Measurements from ENCODE around the gene MRAP.
A peak's percentile ranks its signal among the peaks of the same experiment; 100 is the strongest.

MRAP gene

DNA sequence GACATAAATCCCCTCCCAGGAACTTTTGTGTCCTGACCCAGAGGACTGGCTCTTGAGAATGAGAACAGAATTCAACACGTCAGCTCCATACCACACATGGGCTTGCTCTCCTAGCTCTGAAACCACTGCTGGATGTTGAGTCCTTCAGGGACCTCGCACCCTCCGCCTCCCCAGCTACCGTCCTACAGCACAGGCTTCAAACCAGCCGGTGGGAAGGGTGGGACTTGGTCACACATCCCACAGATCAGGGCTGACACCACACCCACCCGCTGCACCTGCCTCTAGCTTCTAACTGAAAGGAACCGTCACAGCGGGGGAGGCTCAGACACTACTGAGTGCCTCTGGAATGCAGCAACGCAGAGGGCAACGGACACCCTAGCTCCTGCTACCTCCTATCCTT lies 24.0 kb downstream of the MRAP start:
- DNase-seq = no peak
- Histone ChIP-seq H3K27ac (no peak overlapping the region), H3K36me3 (replicated peaks) (peaks cover 81% of the 10 kb centered on the region), H3K4me3 (ENCODE audit: low read depth, low read length) (no peak overlapping the region), H3K27me3 (replicated peaks) (no peaks in the 10 kb centered on the region)
- TF ChIP-seq, protein P1, sequence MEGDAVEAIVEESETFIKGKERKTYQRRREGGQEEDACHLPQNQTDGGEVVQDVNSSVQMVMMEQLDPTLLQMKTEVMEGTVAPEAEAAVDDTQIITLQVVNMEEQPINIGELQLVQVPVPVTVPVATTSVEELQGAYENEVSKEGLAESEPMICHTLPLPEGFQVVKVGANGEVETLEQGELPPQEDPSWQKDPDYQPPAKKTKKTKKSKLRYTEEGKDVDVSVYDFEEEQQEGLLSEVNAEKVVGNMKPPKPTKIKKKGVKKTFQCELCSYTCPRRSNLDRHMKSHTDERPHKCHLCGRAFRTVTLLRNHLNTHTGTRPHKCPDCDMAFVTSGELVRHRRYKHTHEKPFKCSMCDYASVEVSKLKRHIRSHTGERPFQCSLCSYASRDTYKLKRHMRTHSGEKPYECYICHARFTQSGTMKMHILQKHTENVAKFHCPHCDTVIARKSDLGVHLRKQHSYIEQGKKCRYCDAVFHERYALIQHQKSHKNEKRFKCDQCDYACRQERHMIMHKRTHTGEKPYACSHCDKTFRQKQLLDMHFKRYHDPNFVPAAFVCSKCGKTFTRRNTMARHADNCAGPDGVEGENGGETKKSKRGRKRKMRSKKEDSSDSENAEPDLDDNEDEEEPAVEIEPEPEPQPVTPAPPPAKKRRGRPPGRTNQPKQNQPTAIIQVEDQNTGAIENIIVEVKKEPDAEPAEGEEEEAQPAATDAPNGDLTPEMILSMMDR (IDR thresholded peaks at IDR 0.05; ENCODE audit: low read depth, low read length, missing control alignments) = no peak
- in situ Hi-C loops (cut with HindIII; ENCODE audit: low pct_ligation_motif_present, low sequenced_read_pairs) = no loop called here

DNA sequence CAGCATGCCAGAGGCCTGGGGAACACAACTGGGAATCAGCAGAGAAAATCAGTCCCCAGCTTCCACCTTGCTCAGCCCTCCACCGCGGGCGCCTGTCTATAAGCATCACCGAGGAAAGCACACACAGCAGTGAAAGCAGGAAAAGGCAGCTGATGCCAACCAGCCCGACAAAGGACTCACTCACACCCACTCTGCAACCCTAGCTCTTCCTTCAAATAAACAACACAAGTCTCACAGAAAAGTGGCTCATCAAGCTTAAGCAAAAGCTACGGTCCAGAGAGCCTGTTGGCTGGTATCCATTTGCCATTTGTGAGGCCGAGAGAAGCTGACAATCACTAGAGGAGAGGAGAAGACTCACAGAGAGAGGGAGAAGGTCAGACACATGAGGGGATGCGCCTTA lies 27.1 kb downstream of the MRAP start:
- Histone ChIP-seq H3K27me3 (replicated peaks) (no peaks in the 10 kb centered on the region), H3K4me3 (ENCODE audit: low read depth, low read length) (no peak overlapping the region), H3K27ac (no peak overlapping the region), H3K36me3 (replicated peaks) (peaks cover 60% of the 10 kb centered on the region)
- in situ Hi-C loops (cut with HindIII; ENCODE audit: low pct_ligation_motif_present, low sequenced_read_pairs) = no loop called here
- no peak for DNase-seq
- TF ChIP-seq, protein P1 (IDR thresholded peaks at IDR 0.05; ENCODE audit: low read depth, low read length, missing control alignments) = no peak

DNA sequence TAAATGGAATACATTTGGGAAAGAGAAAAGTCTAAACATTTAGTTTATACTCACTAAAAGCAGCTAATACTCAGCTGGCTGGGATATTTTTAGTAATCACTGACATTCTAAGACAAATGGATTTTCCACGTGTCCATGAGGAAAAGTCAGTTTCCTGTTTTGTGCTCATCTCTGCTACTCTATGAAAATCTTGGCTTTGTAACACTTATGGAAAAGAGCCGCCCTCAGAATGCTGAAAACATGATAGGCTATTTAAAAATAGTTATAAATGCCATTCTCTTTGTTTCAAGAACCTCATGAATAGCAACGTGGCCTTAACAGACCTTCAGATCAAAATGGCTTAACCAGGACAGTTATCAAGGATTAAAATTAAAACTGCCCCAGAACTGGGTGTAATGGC lies 29.9 kb downstream of the MRAP start:
- in situ Hi-C loops (cut with HindIII; ENCODE audit: low pct_ligation_motif_present, low sequenced_read_pairs) = no loop called here
- Histone ChIP-seq H3K27ac (peak overlapping the region; percentile 27), H3K4me3 (ENCODE audit: low read depth, low read length) (no peak overlapping the region), H3K27me3 (replicated peaks) (no peaks in the 10 kb centered on the region), H3K36me3 (replicated peaks) (peaks cover 48% of the 10 kb centered on the region)
- no peak for DNase-seq
- TF ChIP-seq, protein P1 (IDR thresholded peaks at IDR 0.05; ENCODE audit: low read depth, low read length, missing control alignments) = no peak

DNA sequence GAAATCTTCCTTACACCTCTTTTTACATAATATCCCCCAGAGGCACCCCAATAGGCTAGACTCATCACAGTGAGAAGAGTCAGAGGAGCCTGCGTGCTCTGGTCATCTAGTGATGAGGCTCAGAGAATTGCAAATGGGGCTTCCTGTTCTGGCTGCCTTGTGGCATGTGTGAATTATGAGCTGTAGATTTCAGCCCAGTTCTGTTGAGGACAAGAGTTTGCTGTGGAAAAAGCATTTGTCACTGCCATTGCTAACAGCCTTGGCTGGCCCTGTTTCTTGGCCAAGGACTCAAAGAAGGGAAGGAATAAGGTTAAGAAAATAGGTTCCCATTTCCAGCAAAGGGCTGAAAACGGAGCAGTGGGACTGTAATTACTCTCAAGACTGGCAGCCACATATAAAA lies 30.7 kb downstream of the MRAP start:
- TF ChIP-seq, protein P1 (IDR thresholded peaks at IDR 0.05; ENCODE audit: low read depth, low read length, missing control alignments) = no peak
- in situ Hi-C loops (cut with HindIII; ENCODE audit: low pct_ligation_motif_present, low sequenced_read_pairs) = no loop called here

DNA sequence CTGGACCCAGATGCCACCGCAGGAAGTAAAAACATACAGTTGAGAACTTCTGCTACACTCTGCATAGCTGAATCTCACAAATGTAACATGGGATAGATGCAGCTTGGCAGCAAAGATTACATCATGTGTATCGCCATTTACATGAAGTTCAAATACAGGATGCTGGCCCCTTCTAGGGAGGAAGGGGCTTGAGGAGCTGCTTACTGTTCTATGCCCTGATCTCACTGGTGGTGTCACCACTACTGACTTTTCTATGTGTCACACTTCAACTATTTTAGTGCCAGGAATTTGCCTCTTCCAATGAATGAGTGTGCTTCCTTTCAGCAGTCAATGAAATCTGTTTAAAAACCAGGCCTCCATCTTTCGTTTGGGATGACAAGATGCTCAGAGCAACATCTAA lies 31.1 kb downstream of the MRAP start:
- Histone ChIP-seq H3K36me3 (replicated peaks) (peaks cover 50% of the 10 kb centered on the region), H3K27me3 (replicated peaks) (no peaks in the 10 kb centered on the region), H3K4me3 (ENCODE audit: low read depth, low read length) (no peak overlapping the region), H3K27ac (peak overlapping the region; percentile 9)
- TF ChIP-seq, protein P1 (IDR thresholded peaks at IDR 0.05; ENCODE audit: low read depth, low read length, missing control alignments) = no peak
- in situ Hi-C loops (cut with HindIII; ENCODE audit: low pct_ligation_motif_present, low sequenced_read_pairs) = no loop called here
- DNase-seq = no peak

More for the DNA sequence above, 30.7 kb downstream of the MRAP start:
- Histone ChIP-seq H3K4me3 (ENCODE audit: low read depth, low read length) (no peak overlapping the region), H3K27ac (peak overlapping the region; percentile 9), H3K27me3 (replicated peaks) (no peaks in the 10 kb centered on the region), H3K36me3 (replicated peaks) (peaks cover 48% of the 10 kb centered on the region)
- DNase-seq = no peak

DNA sequence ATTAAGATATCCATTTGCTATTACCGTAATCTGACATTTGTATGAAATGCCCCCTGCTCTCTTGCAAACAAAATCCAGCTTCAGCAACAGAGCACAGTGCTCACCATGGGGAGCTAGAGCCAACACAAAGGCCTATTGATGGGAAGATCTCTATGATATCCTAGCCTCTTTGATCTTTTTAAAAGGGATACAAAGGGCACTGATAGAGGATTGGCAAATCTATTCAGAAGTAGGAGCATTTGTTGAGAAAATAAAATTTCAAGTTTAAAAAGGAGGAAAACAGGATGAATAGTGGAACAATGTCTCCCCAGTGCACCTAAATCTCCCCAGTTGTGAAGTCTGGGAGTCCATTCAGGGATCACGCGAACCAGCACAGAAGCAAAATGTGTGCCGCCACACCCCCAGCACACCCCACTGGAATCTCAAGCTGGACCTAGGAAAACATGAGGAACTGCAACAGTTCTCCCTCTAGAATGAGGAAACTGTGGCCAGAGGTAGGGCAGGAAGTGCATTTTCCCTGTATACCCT lies 32.2 kb downstream of the MRAP start:
- in situ Hi-C loops (cut with HindIII; ENCODE audit: low pct_ligation_motif_present, low sequenced_read_pairs) = no loop called here
- H3K36me3 ChIP-seq (replicated peaks) = peaks cover 45% of the 10 kb centered on the region
- TF ChIP-seq, protein P1 (IDR thresholded peaks at IDR 0.05; ENCODE audit: low read depth, low read length, missing control alignments) = no peak

More for the DNA sequence above, 32.2 kb downstream of the MRAP start:
- Histone ChIP-seq H3K27ac (no peak overlapping the region), H3K4me3 (ENCODE audit: low read depth, low read length) (no peak overlapping the region), H3K27me3 (replicated peaks) (no peaks in the 10 kb centered on the region)
- no peak for DNase-seq

Data from brain microvascular endothelial cell (primary cell).